Hematopoietic multipotent progenitor cell treated with erythropoietin and hydrocortisone succinate and interleukin-3 and kit ligand, for 8 days (in vitro differentiated cells): ENCODE results near the gene SLC5A2.
"Not testable (repeated sequence)": the region's sequence is repeated elsewhere in the genome, so short reads cannot be mapped to it uniquely, and the experiment has no call there.

Experiments used
- DNase-seq: peaks from one replicate; pipeline ENCODE4 v3.0.0-alpha.2; 2015

SLC5A2 gene

DNA sequence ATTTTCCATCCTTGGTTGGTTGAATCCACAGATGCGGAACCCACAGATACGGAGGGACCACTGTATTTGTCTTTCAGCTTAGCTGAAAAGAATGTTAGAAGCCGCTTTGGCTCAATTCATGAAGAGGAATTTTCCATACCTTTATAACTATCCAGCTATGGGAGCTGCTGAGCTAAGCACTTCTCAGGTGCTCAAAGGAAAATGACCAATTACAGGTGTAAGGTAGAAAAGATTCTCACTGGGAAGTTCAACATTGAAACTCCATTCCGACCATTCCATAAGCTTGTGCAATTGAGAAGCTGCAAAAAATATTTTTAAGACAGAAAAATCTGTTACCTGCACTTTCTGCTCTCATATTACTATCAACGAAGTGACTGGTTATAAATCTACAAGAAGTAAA is 47.5 kb downstream of the SLC5A2 start:
- DNase-seq = no peak

DNA sequence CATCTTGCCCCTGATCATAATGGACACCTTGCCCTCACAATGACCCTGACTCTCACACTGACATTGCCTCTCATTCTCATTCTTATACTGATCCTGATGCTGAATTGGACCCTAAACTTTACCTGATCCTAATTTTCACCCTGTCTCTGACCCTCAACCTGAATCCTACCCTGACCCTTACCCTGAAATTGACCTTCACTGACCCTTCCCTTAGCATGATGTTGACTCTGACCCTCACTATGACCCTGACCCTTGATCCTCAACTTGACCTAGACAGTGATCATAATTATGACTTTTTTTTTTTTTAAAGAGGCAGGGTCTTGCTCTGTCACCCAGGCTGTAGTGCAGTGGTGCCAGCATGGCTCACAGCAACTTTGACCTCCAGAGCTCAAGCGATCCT is 48.2 kb downstream of the SLC5A2 start:
- DNase-seq = no peak

DNA sequence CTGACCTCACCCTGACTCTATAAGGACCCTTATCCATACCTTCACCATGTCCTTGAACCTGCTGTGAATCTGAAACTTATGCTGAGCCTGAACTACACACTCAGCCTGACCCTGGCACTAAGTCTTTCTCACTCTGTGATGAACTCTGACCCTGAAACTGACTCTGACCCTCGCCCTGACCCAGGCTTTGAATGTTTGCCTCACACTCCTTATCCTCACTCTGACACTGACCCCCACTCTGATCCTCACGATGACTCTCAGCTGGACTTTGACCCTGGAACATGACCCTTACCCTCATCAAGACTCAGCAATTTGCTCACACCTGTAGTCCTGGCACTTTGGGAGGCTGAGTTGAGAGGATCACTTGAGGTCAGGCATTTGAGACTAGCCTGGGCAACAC is 49.2 kb downstream of the SLC5A2 start:
- no peak for DNase-seq

DNA sequence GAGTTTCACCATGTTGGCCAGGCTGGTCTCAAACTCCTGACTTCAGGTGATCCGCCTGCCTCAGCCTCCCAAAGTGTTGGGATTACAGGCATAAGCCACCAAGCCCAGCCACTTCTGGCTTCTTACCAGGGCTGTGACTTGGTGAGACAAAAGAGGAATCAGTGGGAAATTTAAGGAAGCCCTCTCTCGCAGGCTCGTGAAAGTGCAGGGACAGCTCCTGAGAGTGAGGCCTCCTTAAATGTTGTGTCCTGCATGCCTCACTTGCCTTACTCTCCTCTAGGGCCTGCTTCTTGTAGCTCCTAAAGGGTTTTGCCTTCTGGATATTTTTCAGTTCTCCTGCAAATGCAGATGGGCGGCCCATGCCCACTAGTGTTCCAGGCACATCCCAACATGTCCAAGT is 50.0 kb downstream of the SLC5A2 start:
- DNase-seq = no peak

DNA sequence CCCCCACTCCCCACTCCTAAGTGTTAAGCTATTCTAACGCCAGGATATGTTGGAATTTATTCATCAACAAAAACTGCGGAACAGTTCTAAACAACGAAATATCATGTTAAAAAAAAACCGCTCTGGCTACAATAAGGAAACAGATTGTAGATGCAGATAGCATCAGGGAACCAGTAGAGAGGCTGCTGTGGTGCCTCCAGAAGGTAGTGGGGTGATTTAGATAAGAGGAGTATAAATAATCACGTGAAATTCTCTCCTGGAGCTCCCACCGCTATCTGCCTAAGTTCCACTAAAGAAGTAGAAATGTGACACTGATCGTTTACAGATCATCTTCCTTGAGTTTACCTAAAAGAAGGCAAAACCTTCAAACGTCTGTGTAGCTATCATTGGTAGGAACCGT is 52.8 kb downstream of the SLC5A2 start:
- peak; percentile 92 for DNase-seq

DNA sequence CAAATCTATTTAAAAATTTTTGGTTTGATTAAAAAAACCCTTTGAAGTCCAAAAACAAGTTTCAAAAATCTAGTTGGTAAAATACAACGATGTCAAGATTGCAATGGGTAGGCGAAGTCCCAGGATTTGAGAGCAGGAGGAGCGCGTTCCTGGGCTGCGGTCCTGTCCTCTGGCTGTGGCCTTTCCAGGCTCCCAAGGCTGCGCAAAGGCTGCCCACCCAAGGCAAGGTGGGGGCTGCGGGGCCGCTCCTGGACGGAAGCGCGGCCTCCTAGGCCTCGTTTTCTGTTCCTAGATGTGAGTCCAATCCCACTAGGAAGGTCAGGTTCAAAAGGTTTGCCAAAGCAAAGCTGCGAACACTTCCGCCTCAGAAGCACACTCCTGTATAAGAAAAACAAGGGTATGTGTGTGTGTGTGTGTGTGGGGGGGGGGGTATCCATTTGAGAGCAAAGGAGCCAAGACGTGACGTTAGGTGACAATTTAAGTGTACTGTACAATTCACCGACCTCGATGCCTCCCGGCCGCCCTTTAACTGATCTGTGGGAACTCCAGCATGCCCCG is 54.0 kb downstream of the SLC5A2 start:
- no peak for DNase-seq

DNA sequence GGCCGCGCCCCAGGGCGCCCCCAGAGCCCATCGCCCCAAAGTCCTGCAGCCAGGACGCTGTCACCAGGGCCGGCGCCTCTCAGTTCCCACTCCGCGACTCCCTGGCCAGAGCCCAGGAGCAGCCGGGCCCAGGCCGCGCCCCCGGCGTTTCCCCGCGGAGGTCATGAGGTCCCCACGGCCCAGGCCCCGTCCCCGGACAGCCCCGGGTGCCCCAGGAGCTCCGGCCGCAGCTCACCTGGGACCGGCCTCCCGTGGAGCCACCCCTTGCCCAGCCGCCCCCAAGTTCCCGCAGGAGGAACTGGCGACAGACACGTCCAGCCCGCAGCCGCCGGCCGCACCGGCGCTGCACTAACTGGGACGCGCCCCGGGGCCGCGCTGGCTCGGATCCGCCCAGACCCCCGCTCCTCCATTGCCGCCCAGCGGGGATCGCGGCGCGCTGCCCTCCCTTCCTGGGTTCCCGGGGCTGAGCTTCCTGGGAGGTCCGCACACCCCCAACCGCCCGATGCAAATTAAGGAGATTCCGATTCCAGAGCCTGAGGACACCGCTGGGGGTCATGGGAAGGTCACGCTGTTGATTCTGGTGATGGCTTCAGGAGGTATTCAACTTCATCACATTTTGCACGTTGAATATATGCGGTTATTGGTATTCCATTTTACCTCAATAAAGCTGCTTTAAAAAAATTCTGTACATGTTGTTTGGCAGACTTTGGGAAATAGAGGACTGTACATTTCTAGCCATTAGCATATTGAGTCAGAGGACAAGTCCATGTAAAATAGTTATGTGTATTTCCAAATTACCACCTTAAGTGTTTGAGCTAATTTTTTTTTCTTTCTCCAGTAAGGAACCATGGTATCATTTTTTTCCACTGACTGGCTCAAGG is 54.7 kb downstream of the SLC5A2 start:
- DNase-seq = peak; percentile 29

DNA sequence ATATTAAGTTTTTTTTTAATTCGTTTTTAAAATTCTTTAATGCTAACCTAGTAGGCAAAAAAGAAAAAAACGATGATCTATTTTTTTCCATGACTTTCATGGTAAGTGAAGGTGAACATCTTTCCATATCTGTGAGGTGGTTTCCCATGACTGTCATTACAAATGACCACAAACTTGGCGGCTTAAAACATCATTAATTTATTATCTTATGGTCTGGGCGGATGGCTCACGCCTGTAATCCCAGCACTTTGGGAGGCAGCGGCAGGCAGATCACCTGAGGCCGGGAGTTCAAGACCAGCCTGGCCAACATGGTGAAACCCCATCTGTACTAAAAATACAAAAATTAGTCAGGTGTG is 55.3 kb downstream of the SLC5A2 start:
- DNase-seq = not testable (repeated sequence)

DNA sequence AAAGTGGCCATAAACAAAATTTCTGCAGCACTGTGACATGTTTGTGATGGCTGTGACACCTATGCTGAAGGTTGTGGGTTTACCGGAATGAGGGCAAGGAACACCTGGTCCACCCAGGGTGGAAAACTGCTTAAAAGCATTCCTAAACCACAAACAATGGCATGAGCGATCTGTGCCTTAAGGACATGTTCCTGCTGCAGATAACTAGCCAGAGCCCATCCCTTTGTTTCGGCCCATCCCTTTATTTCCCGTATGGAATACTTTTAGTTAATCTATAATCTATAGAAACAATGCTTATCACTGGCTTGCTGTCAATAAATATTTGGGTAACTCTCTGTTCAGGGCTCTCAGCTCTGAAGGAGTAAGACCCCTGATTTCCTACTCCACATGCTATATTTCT is 56.8 kb downstream of the SLC5A2 start:
- not testable (repeated sequence) for DNase-seq
